K562 (cell line): ENCODE results near the gene TALDO1. TPM values are rescaled to one million over a fixed set of nuclear protein-coding genes. Genes with fewer than 3 reads are reported as not detected.

Experiments
- ATAC-seq: fragments of 200-7000 bp; cut with Tn5 transposase; 3 replicates; pipeline ENCODE4 v1.9.1; 2020; ENCODE audit warnings: moderate library complexity
- BruUV-seq: library from RNA; stranded (reverse); fragments of 400-500 nt; replicated peaks from 2 replicates; lab custom pipeline; 2021; lab: Mats Ljungman, UMichigan
- CTCF ChIA-PET: fragments of 300-600 bp; formaldehyde crosslinking; extraction: SDS; loops from one replicate; lab custom pipeline; 2021; ENCODE audit warnings: low intra/inter-chr PET ratio; lab: Yijun Ruan, JAX
- POLR2A ChIA-PET: fragments of 300-600, 350-650 bp; sonication (Branson Sonifier 250); formaldehyde crosslinking; extraction: SDS; loops from one replicate; lab custom pipeline; 2021; ENCODE audit warnings: antibody characterized with exemption, inconsistent platforms; lab: Yijun Ruan, JAX
- DNase-seq, 4 experiments: peaks; one replicate each; pipeline versions ENCODE4 v3.0.0 to v3.0.0-alpha.2; 2011 to 2018; ENCODE audit warnings: low spot score in 3 of 4, mixed read lengths in 3 of 4; ENCODE audit errors: extremely low read depth in 1 of 4
- FAIRE-seq: peaks from 2 replicates; lab custom pipeline; 2011; peaks lifted over from hg19 to GRCh38; lab: Jason Lieb, UNC
- H2AFZ ChIP-seq: 2 replicates; pipeline ENCODE4 v1.6.0; 2011; ENCODE audit warnings: low read depth, low read length, control low read depth, inconsistent platforms
- H3K27ac ChIP-seq: fragments of 200-600 bp; 3 replicates; pipeline ENCODE4 v1.8.0; 2011; ENCODE audit warnings: low read depth, mild to moderate bottlenecking, control low read depth, inconsistent platforms, low read length, moderate library complexity, mixed read lengths; ENCODE audit errors: extremely low read depth
- H3K27me3 ChIP-seq, 2 experiments: fragments of 300-600 bp in 1 of 2; 2 replicates in 1 of 2; 3 replicates in 1 of 2; pipeline versions ENCODE4 v1.6.0 to v1.8.0; 2011; ENCODE audit warnings: inconsistent platforms in 2 of 2, low read length in 2 of 2, mild to moderate bottlenecking in 1 of 2, mixed read lengths in 1 of 2, moderate library complexity in 1 of 2; ENCODE audit not compliant: control insufficient read depth in 2 of 2, insufficient read depth in 2 of 2
- H3K36me3 ChIP-seq: fragments of 300-600 bp; 3 replicates; pipeline ENCODE4 v1.8.0; 2011; ENCODE audit warnings: mild to moderate bottlenecking, low read length, inconsistent platforms; ENCODE audit not compliant: control insufficient read depth, insufficient read depth
- H3K4me1 ChIP-seq, 2 experiments: fragments of 200-600 bp in 1 of 2; replicated peaks in 1 of 2; 2 replicates in 1 of 2; 3 replicates in 1 of 2; pipeline versions ENCODE4 v1.5.1 to v1.8.0; 2011; ENCODE audit warnings: inconsistent platforms in 2 of 2, low read length in 2 of 2, mild to moderate bottlenecking in 1 of 2, mixed read lengths in 1 of 2, moderate library complexity in 1 of 2; ENCODE audit not compliant: control insufficient read depth in 2 of 2, insufficient read depth in 2 of 2
- H3K4me2 ChIP-seq: 2 replicates; pipeline ENCODE4 v1.6.1; 2011; ENCODE audit warnings: low read length, control low read depth, inconsistent platforms, mixed read lengths; ENCODE audit not compliant: insufficient read depth
- H3K4me3 ChIP-seq: fragments of 200-600 bp; sonication (generic), shearing (Covaris generic); 2 replicates; pipeline ENCODE4 v1.5.1; 2016; ENCODE audit warnings: control low read depth, inconsistent platforms
- H3K79me2 ChIP-seq: fragments of 200-600 bp; 3 replicates; pipeline ENCODE4 v1.8.0; 2011; ENCODE audit warnings: low read length, inconsistent platforms; ENCODE audit not compliant: control insufficient read depth, insufficient read depth
- H3K9ac ChIP-seq, 2 experiments: 2 replicates each; pipeline versions ENCODE4 v1.6.0 to v1.6.1; 2011; ENCODE audit warnings: low read depth in 2 of 2, low read length in 2 of 2, control low read depth in 1 of 2, inconsistent platforms in 1 of 2, mild to moderate bottlenecking in 1 of 2, mixed read lengths in 1 of 2; ENCODE audit not compliant: insufficient read depth in 1 of 2
- H3K9me1 ChIP-seq: one replicate; pipeline ENCODE4 v1.6.0; 2011; ENCODE audit warnings: inconsistent platforms, mild to moderate bottlenecking, low read length, moderate library complexity; ENCODE audit not compliant: control insufficient read depth, insufficient read depth
- H3K9me3 ChIP-seq: replicated peaks from 2 replicates; pipeline ENCODE4 v1.5.1; 2011; ENCODE audit warnings: low read depth, low read length, inconsistent platforms; ENCODE audit not compliant: control insufficient read depth, insufficient read depth
- H4K20me1 ChIP-seq: replicated peaks from 2 replicates; pipeline ENCODE4 v1.6.1; 2011; ENCODE audit warnings: low read length, inconsistent platforms, mixed read lengths; ENCODE audit not compliant: control insufficient read depth, insufficient read depth
- CCNT2 ChIP-seq: IDR thresholded peaks from 2 replicates; pipeline ENCODE4 v1.6.1; 2011; ENCODE audit warnings: borderline replicate concordance, low read depth, mild to moderate bottlenecking, moderate library complexity, mixed read lengths, low read length; ENCODE audit not compliant: insufficient read length; ENCODE audit errors: extremely low read depth
- FIP1L1 ChIP-seq: fragments of 200-400 bp; formaldehyde crosslinking; IDR thresholded peaks from 2 replicates; pipeline ENCODE4 v1.6.1; 2018; ENCODE audit warnings: mild to moderate bottlenecking, low read depth, low read length; ENCODE audit not compliant: poor library complexity, severe bottlenecking
- KDM2B ChIP-seq: fragments of 250-450 bp; sonication (Bioruptor Pico); IDR thresholded peaks from 2 replicates; pipeline ENCODE4 v1.8.0; 2021; ENCODE audit warnings: mild to moderate bottlenecking, moderate library complexity
- MYNN ChIP-seq, 2 experiments: sonication (generic); formaldehyde crosslinking in 1 of 2; IDR thresholded peaks; 2 replicates each; pipeline versions ENCODE4 v1.5.0 to v1.6.1; 2016 to 2020; ENCODE audit warnings: antibody characterized with exemption in 1 of 2, missing genetic modification reagents in 1 of 2
- POLR2AphosphoS2 ChIP-seq: IDR thresholded peaks from 2 replicates; pipeline ENCODE4 v1.6.1; 2012; ENCODE audit warnings: low read length, improper control_type of control experiment
- POLR2G ChIP-seq: fragments of 200-400 bp; formaldehyde crosslinking; IDR thresholded peaks from 2 replicates; pipeline ENCODE4 v1.6.1; 2017; ENCODE audit warnings: low read depth, mild to moderate bottlenecking, antibody characterized with exemption, low read length, moderate library complexity
- RBBP5 ChIP-seq: fragments of 200-600 bp; sonication (generic); IDR thresholded peaks from 2 replicates; pipeline ENCODE4 v1.6.1; 2012; ENCODE audit warnings: borderline replicate concordance, mild to moderate bottlenecking, low read length, control low read depth, inconsistent platforms; ENCODE audit not compliant: insufficient read depth, poor library complexity, severe bottlenecking
- RBFOX2 ChIP-seq: fragments of 200-400 bp; formaldehyde crosslinking; IDR thresholded peaks from 2 replicates; pipeline ENCODE4 v1.6.1; 2017; ENCODE audit warnings: low read depth, mild to moderate bottlenecking, low read length, moderate library complexity
- SNRNP70 ChIP-seq: fragments of 200-400 bp; formaldehyde crosslinking; optimal IDR thresholded peaks from 2 replicates; pipeline ENCODE3; 2017; ENCODE audit warnings: low read depth, low read length
- SUPT5H ChIP-seq: fragments of 450-650 bp; IDR thresholded peaks from 2 replicates; pipeline ENCODE4 v1.6.1; 2016
- VEZF1 ChIP-seq: fragments of 200-800 bp; sonication (Bioruptor generic); IDR thresholded peaks from 2 replicates; pipeline ENCODE4 v1.6.1; 2017; ENCODE audit warnings: missing genetic modification characterization, missing compliant biosample characterization
- ZMIZ1 ChIP-seq, 2 experiments: fragments of 150-350 bp in 1 of 2; IDR thresholded peaks; 2 replicates each; pipeline ENCODE4 v1.6.1; 2012 to 2016; ENCODE audit warnings: low read depth in 2 of 2, low read length in 2 of 2, mild to moderate bottlenecking in 1 of 2, moderate library complexity in 1 of 2
- ZNF224 ChIP-seq: sonication (generic); formaldehyde crosslinking; IDR thresholded peaks from 2 replicates; pipeline ENCODE4 v1.8.0; 2022; ENCODE audit warnings: mild to moderate bottlenecking, missing genetic modification reagents
- ZNF717 ChIP-seq: fragments of 250-450 bp; sonication (Bioruptor Pico); IDR thresholded peaks from 2 replicates; pipeline ENCODE4 v1.5.0; 2021
- WGBS: fragments of 100-300 bp; shearing (Covaris generic); methylation state at CpG from one replicate; pipeline ENCODE4 v1.1.6; 2016; ENCODE audit warnings: low coverage, mixed read lengths; ENCODE audit not compliant: insufficient coverage; ENCODE audit errors: missing lambda C conversion rate; 5-methylcytosine and 5-hydroxymethylcytosine counted together
- in situ Hi-C: fragments of 300-500 bp; cut with MboI; formaldehyde crosslinking; loops from 4 replicates; pipeline ENCODE4 v1.15.0; 2018; ENCODE audit warnings: inconsistent platforms, mixed read lengths
- intact Hi-C: fragments of 100-400 bp; cut with micrococcal nuclease; formaldehyde crosslinking; loops from 2 replicates; pipeline ENCODE4 v1.14.2; 2022
- polyA plus RNA-seq, 8 experiments: library from polyadenylated mRNA; depleted of rRNA in 4 of 8; stranded (reverse) in 5 of 8; unstranded in 3 of 8; fragments of >200 nt; fragmentation: Nextera tagmentation in 2 of 8; fragmentation: Illumina TruSeq in 1 of 8; extraction: Ambion mirVana in 2 of 8; extraction: Trizol in 1 of 8; gene quantifications; 2 replicates each; pipeline versions ENCODE4 v1.2.1 to v1.2.3, GENCODE V29; 2011 to 2014; ENCODE audit warnings: inconsistent platforms in 1 of 8, missing spikeins in 1 of 8
- total RNA-seq, 7 experiments: library from RNA; depleted of rRNA in 6 of 7; stranded (reverse); fragments of >200 nt in 6 of 7; fragmentation: Illumina TruSeq in 2 of 7; extraction: Trizol in 2 of 7; gene quantifications; 2 replicates each; pipeline versions ENCODE4 v1.2.1 to v1.2.3, GENCODE V29; 2011 to 2021; ENCODE audit warnings: low replicate concordance in 1 of 7

TALDO1 gene
- total and polyA plus RNA-seq, 9 of the 15 experiments (the other 6 are each of a cell fraction or from before 2014, with no cell fraction given) = 260 to 541 (median 441) TPM

GRCh38 chr11:763073-763463, 15.8 kb downstream of the TALDO1 start (continued):
- peak; percentile 90 for TF ChIP-seq VEZF1

GRCh38 chr11:763549-764321, 16.5 kb downstream of the TALDO1 start:
- intact Hi-C loops (no loop called here), in situ Hi-C loops (no loop called here)
- H4K20me1 ChIP-seq = peaks cover 36% of the 10 kb centered on the region
- H3K4me1 ChIP-seq = peaks cover 8 to 35% of the 10 kb centered on the region in 2 experiments; a peak in 4 of 5 replicates
- ATAC-seq (0 out of 3 replicates have a peak, but pooled peaks have one; percentile 2), DNase-seq (no peak), FAIRE-seq (no peak)
- H3K9me3 ChIP-seq = no peaks in the 10 kb centered on the region
- H3K79me2 ChIP-seq = peaks cover 3% of the 10 kb centered on the region; the same call in 1 of the 3 replicates
- H3K4me2 ChIP-seq = no peak overlapping the region
- no peak overlapping the region for H3K27ac ChIP-seq
- no peaks in the 10 kb centered on the region for H3K27me3 ChIP-seq
- H3K4me3 ChIP-seq = no peak overlapping the region
- 92% methylated on average over 22 of the region's 22 CpGs for WGBS
- ChIA-PET POLR2A (interaction anchor here (0.7 to 10.4 kb wide), 14 partner anchors 8 to 283 kb away, joined by 3 to 88 read pairs (median 4); partner anchors contain the start of genes TALDO1 and TMEM80), CTCF (no interaction called here)
- H3K9ac ChIP-seq = no peak overlapping the region; a peak in 1 of 4 replicates
- peaks cover 6% of the 10 kb centered on the region for H3K9me1 ChIP-seq
- BruUV-seq = TSS peak; percentile 37
- no peak overlapping the region for H2AFZ ChIP-seq
- peaks cover 87% of the 10 kb centered on the region for H3K36me3 ChIP-seq
- TF ChIP-seq RBBP5 = no peak
- TF ChIP-seq ZNF717 (CRISPR knock-in tag) = 0 out of 2 replicates have a peak, but pooled peaks have one; percentile 37
- TF ChIP-seq ZNF224 (CRISPR knock-in tag) = no peak
- TF ChIP-seq POLR2AphosphoS2 = peak; percentile 47; the same call in 1 of the 2 replicates
- TF ChIP-seq POLR2G = peak; percentile 80
- peak; percentile 45 for TF ChIP-seq FIP1L1
- TF ChIP-seq MYNN (IDR thresholded peaks at IDR 0.05) = peak; percentile 29; the same call in 1 of the 2 replicates
- TF ChIP-seq MYNN (CRISPR knock-in tag; IDR thresholded peaks at IDR 0.05) = no peak
- peak; percentile 36 for TF ChIP-seq SNRNP70
- TF ChIP-seq CCNT2 = no peak
- TF ChIP-seq SUPT5H = peak; percentile 75
- 0 out of 4 replicates have a peak, but pooled peaks of 1 of the 2 experiments have one; percentile 2 for TF ChIP-seq ZMIZ1 (IDR thresholded peaks at IDR 0.05; ENCODE audit: low read depth in 2 of 2, low read length in 2 of 2)
- no peak for TF ChIP-seq KDM2B (CRISPR knock-in tag)
- peak; percentile 40 for TF ChIP-seq RBFOX2
